Omental fat pad (tissue), 4 donors: ENCODE results near the gene BGN. TPM values are rescaled to one million over a fixed set of nuclear protein-coding genes. Genes with fewer than 3 reads are reported as not detected.
A peak's percentile ranks its signal among the peaks of the same experiment; 100 is the strongest.

ENCODE experiments used
- ATAC-seq: fragments of 150-250 bp; one replicate; pipeline ENCODE4 v1.9.1; 2016; ENCODE audit warnings: mild to moderate bottlenecking, moderate library complexity; ENCODE audit not compliant: low FRiP score
- DNase-seq: peaks from one replicate; pipeline ENCODE4 v3.0.0-alpha.2; 2019; ENCODE audit warnings: low spot score
- total RNA-seq, 4 donors: library from RNA; depleted of rRNA; stranded (reverse); fragments of >200 nt; gene quantifications; one replicate each; pipeline ENCODE4 v1.1.0, GENCODE V29; 2016
- TF ChIP-seq, protein P1 (sequence below), 3 donors: fragments of 450-650 bp; IDR thresholded peaks; one replicate each; pipeline ENCODE4 v1.5.1; 2016 to 2017; ENCODE audit warnings: antibody characterized with exemption in 3 of 3, mild to moderate bottlenecking in 3 of 3, moderate library complexity in 2 of 3

The BGN gene
- total RNA-seq, 4 donors from 2014 or later: 14.9 to 40.2 (median 18.6) TPM

DNA sequence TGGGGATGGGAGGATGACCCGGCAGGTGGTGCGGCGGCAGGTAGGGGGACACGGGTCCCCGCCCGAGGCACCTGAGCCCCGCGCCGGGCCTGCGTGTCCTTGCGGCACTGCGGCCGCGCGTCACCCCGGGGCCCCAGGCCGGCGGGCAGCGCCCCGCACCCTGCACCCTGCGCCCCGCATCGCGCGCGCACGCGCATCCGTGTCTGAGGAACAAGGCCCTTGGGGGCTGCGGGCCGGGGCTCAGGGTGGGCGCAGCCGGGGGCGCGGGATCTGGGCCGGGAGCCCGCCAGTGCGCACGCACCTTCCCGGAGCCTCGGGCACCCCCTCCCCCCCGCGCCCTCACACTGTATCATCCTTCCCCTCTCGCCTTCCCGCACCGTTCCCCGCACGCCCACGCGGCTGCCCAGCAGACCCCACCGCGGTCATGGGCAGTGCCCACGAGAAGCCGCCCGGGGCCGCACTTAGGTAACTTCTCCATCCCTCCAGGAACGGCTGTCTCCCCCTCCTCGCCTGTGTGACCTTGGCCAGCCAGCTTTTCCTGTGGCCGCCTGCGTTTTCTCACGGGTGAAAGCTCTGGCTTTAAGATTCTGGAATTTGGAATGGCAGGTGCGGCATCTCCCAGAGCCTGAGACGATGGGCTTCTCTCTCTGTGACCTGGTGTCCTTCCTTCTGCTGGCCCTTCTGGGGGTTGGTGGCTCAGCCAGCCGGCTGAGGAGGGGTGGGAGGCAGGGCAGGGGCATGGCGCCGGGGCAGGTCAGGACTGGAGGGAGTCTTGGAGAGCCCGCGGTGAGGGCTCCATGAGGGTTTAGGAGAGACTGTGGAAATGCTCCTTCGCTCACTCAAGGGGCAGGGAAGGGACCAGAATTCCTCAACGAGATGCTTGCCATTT is 23.4 kb downstream of the BGN start:
- ATAC-seq (no peak), DNase-seq (no peak)
- TF ChIP-seq, protein P1, sequence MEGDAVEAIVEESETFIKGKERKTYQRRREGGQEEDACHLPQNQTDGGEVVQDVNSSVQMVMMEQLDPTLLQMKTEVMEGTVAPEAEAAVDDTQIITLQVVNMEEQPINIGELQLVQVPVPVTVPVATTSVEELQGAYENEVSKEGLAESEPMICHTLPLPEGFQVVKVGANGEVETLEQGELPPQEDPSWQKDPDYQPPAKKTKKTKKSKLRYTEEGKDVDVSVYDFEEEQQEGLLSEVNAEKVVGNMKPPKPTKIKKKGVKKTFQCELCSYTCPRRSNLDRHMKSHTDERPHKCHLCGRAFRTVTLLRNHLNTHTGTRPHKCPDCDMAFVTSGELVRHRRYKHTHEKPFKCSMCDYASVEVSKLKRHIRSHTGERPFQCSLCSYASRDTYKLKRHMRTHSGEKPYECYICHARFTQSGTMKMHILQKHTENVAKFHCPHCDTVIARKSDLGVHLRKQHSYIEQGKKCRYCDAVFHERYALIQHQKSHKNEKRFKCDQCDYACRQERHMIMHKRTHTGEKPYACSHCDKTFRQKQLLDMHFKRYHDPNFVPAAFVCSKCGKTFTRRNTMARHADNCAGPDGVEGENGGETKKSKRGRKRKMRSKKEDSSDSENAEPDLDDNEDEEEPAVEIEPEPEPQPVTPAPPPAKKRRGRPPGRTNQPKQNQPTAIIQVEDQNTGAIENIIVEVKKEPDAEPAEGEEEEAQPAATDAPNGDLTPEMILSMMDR (IDR thresholded peaks at IDR 0.05): no peak

DNA sequence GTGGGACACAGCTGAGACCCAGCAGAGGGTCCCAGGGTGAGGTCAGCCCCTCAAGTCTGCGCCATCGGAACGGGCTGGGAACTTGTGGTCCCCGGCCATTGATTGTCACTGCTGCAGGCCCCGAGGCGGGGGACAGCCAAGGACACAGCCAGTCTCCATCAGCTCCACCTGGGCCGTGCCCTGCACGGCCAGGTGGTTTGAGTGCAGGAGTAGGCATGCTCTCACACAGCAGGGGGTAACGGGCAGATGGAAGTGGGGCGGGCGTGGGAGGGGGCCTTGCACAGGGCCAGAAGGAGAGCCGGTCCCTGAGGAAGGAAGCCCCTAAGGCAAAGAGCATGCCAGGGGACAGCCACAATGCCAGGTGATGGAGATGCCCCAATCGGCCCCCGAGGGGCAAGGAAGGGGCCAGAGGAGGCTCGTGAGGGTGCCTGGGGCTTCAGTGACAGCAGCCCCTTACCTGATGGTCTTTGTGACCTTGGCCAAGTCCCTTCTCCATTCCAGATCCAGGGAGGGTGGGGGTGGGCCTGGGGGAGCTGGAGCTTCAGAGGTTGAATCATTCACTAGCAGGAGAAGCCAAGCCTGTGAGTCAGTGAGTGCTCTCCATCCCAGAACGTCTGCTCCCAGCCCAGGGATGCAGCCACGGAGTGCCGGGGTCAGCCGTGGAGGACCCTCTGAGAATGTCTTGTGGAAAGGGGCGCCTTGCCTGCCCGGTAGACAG is 24.9 kb downstream of the BGN start:
- TF ChIP-seq, protein P1 (IDR thresholded peaks at IDR 0.05): no peak
- DNase-seq: no peak

DNA sequence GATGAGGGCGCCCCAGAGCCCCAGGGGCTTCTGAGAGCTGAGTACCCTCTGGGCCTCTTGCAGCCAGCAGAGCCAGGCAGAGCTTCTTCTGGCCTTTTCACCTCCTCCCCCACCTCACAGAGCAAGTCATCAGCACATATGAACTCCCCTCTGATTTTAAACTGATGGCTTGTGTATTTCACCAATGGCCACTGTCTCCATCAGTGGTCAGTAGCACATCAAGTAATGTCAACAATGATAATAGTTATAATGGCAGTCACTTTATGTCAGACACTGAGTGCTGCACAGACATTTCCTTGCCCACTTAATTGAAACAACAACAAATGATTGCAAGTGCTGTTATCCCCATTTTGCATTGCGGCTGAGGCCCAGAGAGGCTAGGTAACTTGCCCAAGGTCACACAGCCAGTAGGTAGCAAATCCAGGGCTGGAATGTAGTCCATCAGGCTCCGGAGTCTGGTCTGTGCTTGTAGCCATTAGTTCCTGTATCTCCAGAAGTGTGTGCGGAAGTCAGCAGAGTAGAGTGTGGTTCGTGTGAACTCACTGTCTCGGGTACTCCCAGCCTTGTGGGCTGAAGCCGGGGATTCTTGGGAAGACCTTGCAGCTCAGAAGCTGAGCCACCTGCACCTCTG is 25.6 kb downstream of the BGN start:
- DNase-seq: no peak
- TF ChIP-seq, protein P1 (IDR thresholded peaks at IDR 0.05): no peak
- ATAC-seq: no peak

More for the DNA sequence above, 24.9 kb downstream of the BGN start:
- ATAC-seq: no peak

- TF ChIP-seq, protein P1 (IDR thresholded peaks at IDR 0.05): no peak
- DNase-seq (no peak), ATAC-seq (peak; percentile 27)
These were observed 26.3 kb downstream of the BGN start for GRCh38 chrX:153521034-153521433.

DNA sequence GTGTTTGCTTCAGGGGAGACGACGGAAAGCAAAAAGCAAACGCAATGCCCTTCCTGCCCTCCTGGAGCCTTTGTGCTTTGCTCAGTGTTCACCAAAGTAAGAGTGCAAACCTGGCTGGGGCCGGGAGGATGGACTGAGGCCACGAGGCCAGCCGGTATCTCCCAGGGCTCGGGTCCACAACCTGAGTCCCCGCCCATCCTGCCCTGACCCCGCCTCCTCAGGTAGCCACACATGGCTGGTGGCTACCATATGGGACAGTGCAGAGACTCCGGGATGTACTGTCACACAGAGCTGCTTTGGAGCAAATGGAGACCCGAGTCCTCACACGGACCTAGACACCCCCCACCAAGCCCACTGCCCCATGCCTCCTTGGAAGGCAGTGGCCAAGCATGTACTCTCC is 27.5 kb downstream of the BGN start:
- ATAC-seq (no peak), DNase-seq (no peak)
- TF ChIP-seq, protein P1 (IDR thresholded peaks at IDR 0.05): no peak

DNA sequence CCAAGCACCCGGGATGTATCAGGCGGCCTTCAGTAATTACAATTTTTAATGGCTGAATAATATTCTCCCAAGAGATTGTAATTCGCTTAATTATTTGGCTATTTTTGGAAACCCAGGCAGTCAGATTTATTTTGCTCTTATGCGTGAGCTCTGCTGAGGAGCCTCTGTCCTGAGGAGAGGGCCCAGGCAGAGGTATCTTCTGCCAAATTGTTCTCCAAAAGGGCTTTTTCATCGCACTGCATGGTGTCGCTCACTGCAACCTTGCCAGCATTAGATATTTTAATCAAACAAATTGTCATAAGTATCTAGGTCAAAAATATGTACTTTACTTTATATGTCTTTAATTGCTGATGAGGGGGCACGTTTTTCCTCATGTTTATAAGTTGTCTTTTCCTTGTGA is 28.5 kb downstream of the BGN start:
- ATAC-seq (no peak), DNase-seq (no peak)
- TF ChIP-seq, protein P1 (IDR thresholded peaks at IDR 0.05): no peak
